Esophagus squamous epithelium (tissue), 4 donors: Measurements from ENCODE around the gene ADGRB3.

Source experiments
- POLR2A ChIP-seq, 4 donors: fragments of 450-650 bp; IDR thresholded peaks; one replicate each; pipeline ENCODE4 v1.6.1; 2017; ENCODE audit warnings: antibody characterized with exemption in 4 of 4, mild to moderate bottlenecking in 4 of 4, moderate library complexity in 3 of 4
- TF ChIP-seq, protein P1 (sequence below), 6 experiments: fragments of 450-650 bp in 4 of 6; fragments of 200-600 bp in 2 of 6; sonication (generic) in 2 of 6; IDR thresholded peaks; one replicate each; pipeline ENCODE4 v1.5.1; 2016 to 2019; ENCODE audit warnings: antibody characterized with exemption in 6 of 6, mild to moderate bottlenecking in 4 of 6, moderate library complexity in 4 of 6

DNA sequence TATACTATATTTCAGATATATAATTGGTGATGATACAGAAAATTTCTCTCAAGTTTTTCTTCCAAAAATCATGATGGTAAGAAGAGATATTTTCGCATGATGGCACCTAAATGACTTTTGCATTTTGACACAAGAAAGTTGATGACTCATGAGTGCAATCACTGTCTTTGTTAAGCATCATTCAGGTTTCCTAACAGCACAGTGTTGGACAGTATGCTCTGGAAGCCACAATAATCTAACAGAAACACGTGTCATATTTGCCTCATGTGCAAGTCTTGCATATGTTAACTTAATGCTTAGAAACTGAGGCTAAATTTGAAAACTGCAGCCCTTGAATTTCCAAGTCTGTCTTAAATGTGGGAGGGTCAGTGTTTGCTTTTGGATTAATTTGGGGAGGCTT lies 628.2 kb downstream of the ADGRB3 start:
- TF ChIP-seq, protein P1, sequence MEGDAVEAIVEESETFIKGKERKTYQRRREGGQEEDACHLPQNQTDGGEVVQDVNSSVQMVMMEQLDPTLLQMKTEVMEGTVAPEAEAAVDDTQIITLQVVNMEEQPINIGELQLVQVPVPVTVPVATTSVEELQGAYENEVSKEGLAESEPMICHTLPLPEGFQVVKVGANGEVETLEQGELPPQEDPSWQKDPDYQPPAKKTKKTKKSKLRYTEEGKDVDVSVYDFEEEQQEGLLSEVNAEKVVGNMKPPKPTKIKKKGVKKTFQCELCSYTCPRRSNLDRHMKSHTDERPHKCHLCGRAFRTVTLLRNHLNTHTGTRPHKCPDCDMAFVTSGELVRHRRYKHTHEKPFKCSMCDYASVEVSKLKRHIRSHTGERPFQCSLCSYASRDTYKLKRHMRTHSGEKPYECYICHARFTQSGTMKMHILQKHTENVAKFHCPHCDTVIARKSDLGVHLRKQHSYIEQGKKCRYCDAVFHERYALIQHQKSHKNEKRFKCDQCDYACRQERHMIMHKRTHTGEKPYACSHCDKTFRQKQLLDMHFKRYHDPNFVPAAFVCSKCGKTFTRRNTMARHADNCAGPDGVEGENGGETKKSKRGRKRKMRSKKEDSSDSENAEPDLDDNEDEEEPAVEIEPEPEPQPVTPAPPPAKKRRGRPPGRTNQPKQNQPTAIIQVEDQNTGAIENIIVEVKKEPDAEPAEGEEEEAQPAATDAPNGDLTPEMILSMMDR (IDR thresholded peaks at IDR 0.05) = no peak
- TF ChIP-seq POLR2A (IDR thresholded peaks at IDR 0.05) = no peak
